Brain pericyte (primary cell): Measurements from ENCODE around the gene MBD6.
"Not testable (repeated sequence)": the region's sequence is repeated elsewhere in the genome, so short reads cannot be mapped to it uniquely, and the experiment has no call there.

Experiments used
- DNase-seq: peaks from one replicate; pipeline ENCODE4 v3.0.0-alpha.2; 2012; ENCODE audit warnings: low read depth, low spot score

Gene MBD6

DNA sequence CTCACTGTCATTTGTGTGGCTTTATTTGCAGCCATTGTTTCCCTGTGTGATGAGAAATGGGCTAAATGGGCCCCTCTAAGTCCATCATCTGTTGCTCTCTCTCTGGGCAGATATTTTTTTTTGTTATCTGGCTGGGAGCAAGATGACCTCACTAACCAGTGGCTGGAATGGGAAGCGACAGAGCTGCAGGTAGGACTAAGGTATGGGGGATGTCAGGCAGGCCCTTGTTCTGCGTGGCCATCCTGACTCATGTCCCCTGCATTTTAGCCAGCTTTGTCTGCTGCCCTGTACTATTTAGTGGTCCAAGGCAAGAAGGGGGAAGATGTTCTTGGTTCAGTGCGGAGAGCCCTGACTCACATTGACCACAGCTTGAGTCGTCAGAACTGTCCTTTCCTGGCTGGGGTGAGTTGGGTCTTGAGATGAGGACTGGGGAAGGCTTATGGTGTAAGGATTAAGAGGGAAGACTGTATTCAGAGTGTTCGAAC lies 33.4 kb upstream of the MBD6 start:
- DNase-seq: no peak

GRCh38 chr12:57490126-57490525 lies 32.5 kb upstream of the MBD6 start:
- DNase-seq: no peak

GRCh38 chr12:57491393-57492280 lies 31.0 kb upstream of the MBD6 start:
- DNase-seq: no peak

GRCh38 chr12:57495051-57495701 lies 27.4 kb upstream of the MBD6 start:
- DNase-seq: not testable (repeated sequence)

- no peak for DNase-seq
Measured at GRCh38 chr12:57496822-57497221, 25.8 kb upstream of the MBD6 start.

- DNase-seq: no peak
Measured at GRCh38 chr12:57497223-57498131, 25.1 kb upstream of the MBD6 start.

- no peak for DNase-seq
Measured at GRCh38 chr12:57498132-57498502, 24.5 kb upstream of the MBD6 start.

GRCh38 chr12:57498571-57498970 lies 24.1 kb upstream of the MBD6 start:
- no peak for DNase-seq

DNA sequence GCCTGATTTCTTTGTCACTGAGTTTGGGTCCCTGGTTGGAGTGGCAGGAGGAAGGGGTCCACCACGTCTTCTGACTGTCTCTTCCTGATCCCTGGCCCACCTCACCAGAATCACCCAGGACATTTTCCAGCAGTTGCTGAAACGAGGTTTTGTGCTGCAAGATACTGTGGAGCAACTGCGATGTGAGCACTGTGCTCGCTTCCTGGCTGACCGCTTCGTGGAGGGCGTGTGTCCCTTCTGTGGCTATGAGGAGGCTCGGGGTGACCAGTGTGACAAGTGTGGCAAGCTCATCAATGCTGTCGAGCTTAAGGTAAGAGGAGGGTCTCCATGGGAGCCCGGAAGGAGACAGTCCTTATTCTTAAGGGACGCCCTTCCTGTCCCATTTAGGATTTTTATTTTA lies 22.4 kb upstream of the MBD6 start:
- DNase-seq: no peak

DNA sequence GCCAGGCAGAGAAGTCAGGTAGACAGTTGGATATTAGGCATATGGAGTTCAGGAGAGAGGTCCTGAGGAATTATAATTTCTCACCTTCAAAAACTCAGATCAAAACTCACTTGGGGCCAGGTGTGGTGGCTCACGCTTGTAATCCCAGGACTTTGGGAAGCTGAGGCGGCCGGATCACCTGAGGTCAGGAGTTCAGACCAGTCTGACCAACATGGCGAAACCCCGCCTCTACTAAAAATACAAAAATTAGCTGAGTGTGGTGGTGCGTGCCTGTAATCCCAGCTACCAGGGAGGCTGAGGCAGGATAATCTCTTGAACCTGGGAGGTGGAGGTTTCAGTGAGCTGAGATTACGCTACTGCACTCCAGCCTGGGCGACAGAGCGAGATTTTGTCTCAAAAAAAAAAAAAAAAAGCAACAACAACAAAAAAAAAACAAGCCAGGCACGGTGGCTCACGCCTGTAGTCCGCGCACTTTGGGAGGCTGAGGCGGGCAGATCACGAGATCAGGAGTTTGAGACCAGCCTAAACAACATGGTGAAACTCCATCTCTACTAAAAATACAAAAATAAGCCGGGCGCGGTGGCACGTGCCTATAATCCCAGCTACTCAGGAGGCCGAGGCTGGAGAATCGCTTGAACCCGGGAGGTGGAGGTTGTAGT lies 20.2 kb upstream of the MBD6 start:
- DNase-seq: not testable (repeated sequence)

DNA sequence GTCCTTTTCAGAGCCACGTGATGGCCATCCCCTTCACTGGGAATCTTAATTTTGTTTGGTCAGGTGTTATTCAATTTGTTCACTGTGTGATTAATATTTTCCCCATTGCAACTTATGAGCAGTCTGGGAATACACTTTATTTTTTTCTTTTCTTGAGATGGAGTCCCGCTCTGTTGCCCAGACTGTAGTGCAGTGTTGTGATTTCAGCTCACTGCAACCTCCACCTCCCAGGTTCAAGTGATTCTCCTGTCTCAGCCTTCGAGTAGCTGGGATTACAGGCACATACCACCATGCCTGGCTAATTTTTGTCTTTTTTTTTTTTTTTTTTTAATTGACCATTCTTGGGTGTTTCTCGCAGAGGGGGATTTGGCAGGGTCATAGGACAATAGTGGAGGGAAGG lies 16.1 kb upstream of the MBD6 start:
- not testable (repeated sequence) for DNase-seq

- DNase-seq: not testable (repeated sequence)
Measured at GRCh38 chr12:57507796-57508195, 14.8 kb upstream of the MBD6 start.

GRCh38 chr12:57511161-57511560 lies 11.5 kb upstream of the MBD6 start:
- DNase-seq: no peak

GRCh38 chr12:57511588-57512325 lies 10.9 kb upstream of the MBD6 start:
- DNase-seq: no peak

GRCh38 chr12:57512665-57513064 lies 10.0 kb upstream of the MBD6 start:
- no peak for DNase-seq

DNA sequence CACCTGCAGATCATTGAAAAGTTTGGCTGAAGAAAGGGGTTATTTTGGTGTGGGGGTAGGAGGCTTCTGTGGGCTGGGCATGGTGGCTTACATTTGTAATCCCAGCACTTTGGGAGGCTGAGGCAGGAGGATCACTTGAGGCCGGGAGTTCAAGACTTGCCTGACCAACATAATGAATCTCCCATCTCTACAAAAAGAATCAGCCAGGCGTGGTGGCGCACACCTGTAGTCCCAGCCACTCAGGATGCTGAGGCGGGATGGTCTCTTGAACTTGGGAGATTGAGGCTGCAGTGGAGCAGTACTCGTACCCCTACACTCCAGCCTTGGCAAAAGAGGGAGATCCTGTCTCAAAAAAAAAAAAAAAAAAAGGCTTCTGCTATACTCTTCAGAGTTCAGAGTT lies 9.4 kb upstream of the MBD6 start:
- no peak for DNase-seq

GRCh38 chr12:57513677-57514076 lies 8.9 kb upstream of the MBD6 start:
- not testable (repeated sequence) for DNase-seq

GRCh38 chr12:57514246-57514645 lies 8.4 kb upstream of the MBD6 start:
- not testable (repeated sequence) for DNase-seq

DNA sequence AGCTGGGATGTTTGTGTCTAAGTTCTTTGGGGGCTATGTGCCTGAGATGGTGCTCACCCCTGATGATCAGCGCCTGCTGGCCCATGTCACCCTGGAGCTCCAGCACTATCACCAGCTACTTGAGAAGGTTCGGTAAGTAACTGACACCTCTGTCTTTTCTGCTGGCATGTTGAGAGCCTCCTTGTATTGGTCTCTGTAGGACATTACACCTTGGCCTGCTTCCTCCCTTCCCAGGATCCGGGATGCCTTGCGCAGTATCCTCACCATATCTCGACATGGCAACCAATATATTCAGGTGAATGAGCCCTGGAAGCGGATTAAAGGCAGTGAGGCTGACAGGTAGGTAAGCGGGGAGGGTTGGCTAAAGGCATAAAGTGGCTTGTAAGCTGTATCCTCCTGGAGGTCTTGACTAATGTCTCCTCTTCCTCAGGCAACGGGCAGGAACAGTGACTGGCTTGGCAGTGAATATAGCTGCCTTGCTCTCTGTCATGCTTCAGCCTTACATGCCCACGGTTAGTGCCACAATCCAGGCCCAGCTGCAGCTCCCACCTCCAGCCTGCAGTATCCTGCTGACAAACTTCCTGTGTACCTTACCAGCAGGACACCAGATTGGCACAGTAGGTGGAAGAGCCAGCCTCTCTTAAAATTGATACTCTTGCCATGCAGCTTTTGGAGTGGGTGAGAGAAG lies 7.8 kb upstream of the MBD6 start:
- no peak for DNase-seq

- DNase-seq: no peak
Measured at GRCh38 chr12:57515408-57515933, 7.2 kb upstream of the MBD6 start.
